HL-60 (cell line): Measurements from ENCODE around the gene PCDHAC2.

Experiments used
- POLR2AphosphoS5 ChIP-seq: IDR thresholded peaks from 2 replicates; pipeline ENCODE4 v1.6.1; 2012; ENCODE audit warnings: low read depth
- TF ChIP-seq, protein P1 (sequence below): IDR thresholded peaks from one replicate; pipeline ENCODE4 v1.5.1; 2011; ENCODE audit warnings: low read length, control low read depth, inconsistent platforms; ENCODE audit not compliant: insufficient read depth
- TF ChIP-seq, protein P2 (sequence below): IDR thresholded peaks from 2 replicates; pipeline ENCODE4 v1.6.1; 2012; ENCODE audit warnings: low read depth; ENCODE audit not compliant: insufficient replicate concordance

DNA sequence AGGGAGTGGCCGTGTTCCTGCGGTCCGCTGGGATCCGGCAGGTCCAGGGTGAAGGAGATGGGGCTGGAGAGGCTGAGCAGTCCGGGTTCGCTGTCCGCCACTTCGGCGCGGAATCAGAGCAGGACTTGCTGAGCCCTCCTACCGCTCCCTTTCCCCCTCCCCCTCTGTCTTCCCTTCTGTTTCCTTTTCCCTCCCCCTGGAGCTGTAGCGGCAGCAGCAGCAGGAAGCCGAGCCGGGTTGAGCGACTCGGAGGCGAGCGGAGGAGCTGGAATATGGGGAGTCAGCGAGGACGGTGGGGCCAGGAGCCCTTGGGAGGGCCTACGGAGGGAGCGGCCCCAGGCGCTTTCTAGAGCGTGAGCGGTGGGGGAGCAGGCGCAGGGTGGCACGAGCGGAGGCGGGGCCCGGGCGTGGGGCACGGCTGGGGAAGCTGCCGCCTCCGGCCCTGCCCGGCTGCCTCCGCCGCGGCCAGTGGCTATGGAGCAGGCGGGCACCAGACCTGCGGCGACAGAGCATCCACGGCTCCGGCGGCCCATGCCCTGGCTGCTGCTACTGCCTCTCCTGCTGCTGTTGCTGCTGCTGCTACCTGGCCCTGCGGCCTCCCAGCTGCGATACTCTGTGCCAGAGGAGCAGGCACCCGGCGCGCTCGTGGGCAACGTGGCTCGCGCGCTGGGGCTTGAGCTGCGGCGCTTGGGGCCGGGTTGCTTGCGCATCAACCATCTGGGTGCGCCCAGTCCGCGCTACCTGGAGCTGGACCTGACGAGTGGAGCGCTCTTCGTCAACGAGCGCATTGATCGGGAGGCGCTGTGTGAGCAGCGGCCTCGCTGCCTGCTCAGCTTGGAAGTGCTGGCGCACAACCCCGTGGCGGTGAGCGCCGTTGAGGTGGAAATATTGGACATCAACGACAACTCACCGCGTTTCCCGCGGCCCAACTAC lies at the start of gene PCDHAC2:
- TF ChIP-seq, protein P1, sequence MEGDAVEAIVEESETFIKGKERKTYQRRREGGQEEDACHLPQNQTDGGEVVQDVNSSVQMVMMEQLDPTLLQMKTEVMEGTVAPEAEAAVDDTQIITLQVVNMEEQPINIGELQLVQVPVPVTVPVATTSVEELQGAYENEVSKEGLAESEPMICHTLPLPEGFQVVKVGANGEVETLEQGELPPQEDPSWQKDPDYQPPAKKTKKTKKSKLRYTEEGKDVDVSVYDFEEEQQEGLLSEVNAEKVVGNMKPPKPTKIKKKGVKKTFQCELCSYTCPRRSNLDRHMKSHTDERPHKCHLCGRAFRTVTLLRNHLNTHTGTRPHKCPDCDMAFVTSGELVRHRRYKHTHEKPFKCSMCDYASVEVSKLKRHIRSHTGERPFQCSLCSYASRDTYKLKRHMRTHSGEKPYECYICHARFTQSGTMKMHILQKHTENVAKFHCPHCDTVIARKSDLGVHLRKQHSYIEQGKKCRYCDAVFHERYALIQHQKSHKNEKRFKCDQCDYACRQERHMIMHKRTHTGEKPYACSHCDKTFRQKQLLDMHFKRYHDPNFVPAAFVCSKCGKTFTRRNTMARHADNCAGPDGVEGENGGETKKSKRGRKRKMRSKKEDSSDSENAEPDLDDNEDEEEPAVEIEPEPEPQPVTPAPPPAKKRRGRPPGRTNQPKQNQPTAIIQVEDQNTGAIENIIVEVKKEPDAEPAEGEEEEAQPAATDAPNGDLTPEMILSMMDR, result no peak
- TF ChIP-seq, protein P2, sequence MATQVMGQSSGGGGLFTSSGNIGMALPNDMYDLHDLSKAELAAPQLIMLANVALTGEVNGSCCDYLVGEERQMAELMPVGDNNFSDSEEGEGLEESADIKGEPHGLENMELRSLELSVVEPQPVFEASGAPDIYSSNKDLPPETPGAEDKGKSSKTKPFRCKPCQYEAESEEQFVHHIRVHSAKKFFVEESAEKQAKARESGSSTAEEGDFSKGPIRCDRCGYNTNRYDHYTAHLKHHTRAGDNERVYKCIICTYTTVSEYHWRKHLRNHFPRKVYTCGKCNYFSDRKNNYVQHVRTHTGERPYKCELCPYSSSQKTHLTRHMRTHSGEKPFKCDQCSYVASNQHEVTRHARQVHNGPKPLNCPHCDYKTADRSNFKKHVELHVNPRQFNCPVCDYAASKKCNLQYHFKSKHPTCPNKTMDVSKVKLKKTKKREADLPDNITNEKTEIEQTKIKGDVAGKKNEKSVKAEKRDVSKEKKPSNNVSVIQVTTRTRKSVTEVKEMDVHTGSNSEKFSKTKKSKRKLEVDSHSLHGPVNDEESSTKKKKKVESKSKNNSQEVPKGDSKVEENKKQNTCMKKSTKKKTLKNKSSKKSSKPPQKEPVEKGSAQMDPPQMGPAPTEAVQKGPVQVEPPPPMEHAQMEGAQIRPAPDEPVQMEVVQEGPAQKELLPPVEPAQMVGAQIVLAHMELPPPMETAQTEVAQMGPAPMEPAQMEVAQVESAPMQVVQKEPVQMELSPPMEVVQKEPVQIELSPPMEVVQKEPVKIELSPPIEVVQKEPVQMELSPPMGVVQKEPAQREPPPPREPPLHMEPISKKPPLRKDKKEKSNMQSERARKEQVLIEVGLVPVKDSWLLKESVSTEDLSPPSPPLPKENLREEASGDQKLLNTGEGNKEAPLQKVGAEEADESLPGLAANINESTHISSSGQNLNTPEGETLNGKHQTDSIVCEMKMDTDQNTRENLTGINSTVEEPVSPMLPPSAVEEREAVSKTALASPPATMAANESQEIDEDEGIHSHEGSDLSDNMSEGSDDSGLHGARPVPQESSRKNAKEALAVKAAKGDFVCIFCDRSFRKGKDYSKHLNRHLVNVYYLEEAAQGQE, result no peak
- TF ChIP-seq POLR2AphosphoS5, result no peak
